Upper lobe of right lung (tissue), 1 donor: ENCODE results near the gene ZNF764. TPM values are rescaled to one million over a fixed set of nuclear protein-coding genes. Genes with fewer than 3 reads are reported as not detected.

Experiments used
- ATAC-seq: fragments of 200-7000 bp; cut with Tn5 transposase; one replicate; pipeline ENCODE4 v1.9.1; 2020; ENCODE audit warnings: mild to moderate bottlenecking, moderate library complexity
- DNase-seq: peaks from one replicate; pipeline ENCODE4 v3.0.0-alpha.2; 2020
- H3K27ac ChIP-seq: fragments of 200-600 bp; one replicate; pipeline ENCODE4 v1.8.0; 2022
- H3K27me3 ChIP-seq: fragments of 200-600 bp; one replicate; pipeline ENCODE4 v1.8.0; 2022; ENCODE audit warnings: mild to moderate bottlenecking
- H3K36me3 ChIP-seq: fragments of 200-600 bp; one replicate; pipeline ENCODE4 v1.8.0; 2022
- H3K4me1 ChIP-seq: fragments of 200-600 bp; one replicate; pipeline ENCODE4 v1.8.0; 2022
- H3K4me3 ChIP-seq: fragments of 200-600 bp; one replicate; pipeline ENCODE4 v1.8.0; 2022; ENCODE audit warnings: mild to moderate bottlenecking
- H3K9me3 ChIP-seq: fragments of 200-600 bp; one replicate; pipeline ENCODE4 v1.8.0; 2022
- intact Hi-C: fragments of 100-400 bp; cut with DNase I; formaldehyde crosslinking; loops from one replicate; pipeline ENCODE4 v1.11.0; 2022
- total RNA-seq: library from RNA; stranded (reverse); fragmentation: NEBNext Ultra II Directional; extraction: Animal tissue kit (Norgen Biotek cat#: 25700); gene quantifications from one replicate; pipeline ENCODE4 v1.2.1, GENCODE V29; 2021
- TF ChIP-seq, protein P1 (sequence below): fragments of 200-600 bp; IDR thresholded peaks from one replicate; pipeline ENCODE4 v1.8.0; 2022; ENCODE audit warnings: antibody characterized with exemption
- donor health status: DM: no; HTN: yes; CAD: no; lungs with severe emphysema.

Gene ZNF764
- total RNA-seq, 1 donor from 2014 or later = 10.6 TPM

DNA sequence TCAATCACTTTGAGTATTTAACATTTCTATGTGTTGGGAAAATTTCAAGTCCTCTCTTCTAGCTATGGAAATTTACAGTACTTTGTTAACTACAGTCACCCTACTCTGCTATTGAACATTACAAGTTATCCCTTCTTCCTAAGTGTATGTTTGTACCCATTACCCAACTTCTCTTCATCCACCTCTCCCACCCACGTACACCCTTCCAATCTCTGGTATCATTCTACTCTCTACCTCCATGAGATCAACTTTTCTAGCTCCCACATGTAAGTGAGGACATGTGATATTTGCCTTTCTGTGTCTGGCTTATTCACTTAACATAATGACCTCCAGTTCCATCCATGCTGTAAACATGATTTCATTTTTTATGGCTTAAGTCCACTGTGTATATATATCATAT, 16.5 kb upstream of the ZNF764 start:
- no peak for DNase-seq
- TF ChIP-seq, protein P1, sequence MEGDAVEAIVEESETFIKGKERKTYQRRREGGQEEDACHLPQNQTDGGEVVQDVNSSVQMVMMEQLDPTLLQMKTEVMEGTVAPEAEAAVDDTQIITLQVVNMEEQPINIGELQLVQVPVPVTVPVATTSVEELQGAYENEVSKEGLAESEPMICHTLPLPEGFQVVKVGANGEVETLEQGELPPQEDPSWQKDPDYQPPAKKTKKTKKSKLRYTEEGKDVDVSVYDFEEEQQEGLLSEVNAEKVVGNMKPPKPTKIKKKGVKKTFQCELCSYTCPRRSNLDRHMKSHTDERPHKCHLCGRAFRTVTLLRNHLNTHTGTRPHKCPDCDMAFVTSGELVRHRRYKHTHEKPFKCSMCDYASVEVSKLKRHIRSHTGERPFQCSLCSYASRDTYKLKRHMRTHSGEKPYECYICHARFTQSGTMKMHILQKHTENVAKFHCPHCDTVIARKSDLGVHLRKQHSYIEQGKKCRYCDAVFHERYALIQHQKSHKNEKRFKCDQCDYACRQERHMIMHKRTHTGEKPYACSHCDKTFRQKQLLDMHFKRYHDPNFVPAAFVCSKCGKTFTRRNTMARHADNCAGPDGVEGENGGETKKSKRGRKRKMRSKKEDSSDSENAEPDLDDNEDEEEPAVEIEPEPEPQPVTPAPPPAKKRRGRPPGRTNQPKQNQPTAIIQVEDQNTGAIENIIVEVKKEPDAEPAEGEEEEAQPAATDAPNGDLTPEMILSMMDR = no peak
- intact Hi-C loops = no loop called here
- Histone ChIP-seq H3K36me3 (peaks cover 15% of the 10 kb centered on the region), H3K4me1 (peaks cover 17% of the 10 kb centered on the region), H3K27ac (no peak overlapping the region), H3K9me3 (no peaks in the 10 kb centered on the region), H3K27me3 (no peaks in the 10 kb centered on the region), H3K4me3 (no peak overlapping the region)
- ATAC-seq = no peak

DNA sequence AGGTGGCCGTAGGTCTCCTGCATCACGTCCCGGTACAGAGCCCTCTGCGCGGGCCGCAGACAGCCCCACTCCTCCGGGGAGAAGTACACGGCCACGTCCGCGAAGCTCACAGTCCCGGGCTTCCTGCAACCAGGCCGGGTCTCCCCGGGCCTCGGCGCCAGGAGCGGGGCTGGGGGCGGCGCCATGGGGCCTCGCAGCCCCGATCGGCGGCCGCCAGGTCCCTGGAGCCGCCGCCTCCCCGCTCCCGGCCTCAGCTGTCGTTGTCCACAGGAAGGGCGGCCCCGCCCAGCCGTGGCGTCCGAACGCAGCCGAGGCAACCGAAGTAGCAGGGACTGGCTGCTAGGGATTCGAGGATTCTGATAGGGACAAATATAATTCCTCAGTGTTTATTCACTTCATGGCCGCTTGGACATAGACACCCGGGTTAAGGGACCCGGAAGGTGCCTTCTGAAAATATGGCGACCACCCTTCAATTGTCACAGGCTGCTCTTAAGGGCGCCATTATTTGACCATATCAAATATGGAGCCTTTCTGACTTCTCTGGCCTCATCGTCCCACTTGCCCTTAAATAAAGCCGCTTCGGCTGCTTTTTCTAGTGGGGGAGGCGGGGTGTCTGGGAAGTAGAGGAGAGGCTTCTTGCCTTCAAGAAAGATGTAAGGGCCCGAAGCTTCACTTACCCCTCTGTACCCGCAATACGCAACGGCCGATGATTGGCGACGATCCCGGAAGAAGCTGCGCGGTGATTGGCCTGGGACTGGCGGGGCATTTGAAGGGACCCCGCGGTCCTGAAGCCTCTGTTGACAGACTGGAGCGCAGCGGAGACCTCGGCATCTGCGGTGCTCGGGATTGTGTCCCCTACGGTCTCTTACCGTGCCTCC, 13.5 kb upstream of the ZNF764 start, which contains the start of gene ZNF688:
Gene ZNF688, minus strand, starts transcription at position 270 of the 878 bp plus-strand sequence. Its CDS starts 85 bp downstream, at position 185.
- H3K4me3 ChIP-seq = peak within 1 kb of the TSS; percentile 88
- intact Hi-C loops = no loop called here
- no peaks in the 10 kb centered on the region for H3K36me3 ChIP-seq
- TF ChIP-seq, protein P1 = no peak
- peak; percentile 92 for ATAC-seq
- peak within 1 kb of the TSS; percentile 99 for H3K27ac ChIP-seq
- H3K9me3 ChIP-seq = no peaks in the 10 kb centered on the region
- no peaks in the 10 kb centered on the region for H3K27me3 ChIP-seq
- DNase-seq = peak; percentile 96
- H3K4me1 ChIP-seq = peaks cover 17% of the 10 kb centered on the region

- Histone ChIP-seq H3K4me3 (peak overlapping the region; percentile 88), H3K27me3 (no peaks in the 10 kb centered on the region), H3K9me3 (no peaks in the 10 kb centered on the region), H3K36me3 (no peaks in the 10 kb centered on the region), H3K4me1 (peaks cover 17% of the 10 kb centered on the region), H3K27ac (peak overlapping the region; percentile 99)
- ATAC-seq (peak; percentile 0), DNase-seq (peak; percentile 69)
- intact Hi-C loops = no loop called here
- TF ChIP-seq, protein P1 = no peak
Measured at GRCh38 chr16:30570636-30571444, 12.7 kb upstream of the ZNF764 start.

DNA sequence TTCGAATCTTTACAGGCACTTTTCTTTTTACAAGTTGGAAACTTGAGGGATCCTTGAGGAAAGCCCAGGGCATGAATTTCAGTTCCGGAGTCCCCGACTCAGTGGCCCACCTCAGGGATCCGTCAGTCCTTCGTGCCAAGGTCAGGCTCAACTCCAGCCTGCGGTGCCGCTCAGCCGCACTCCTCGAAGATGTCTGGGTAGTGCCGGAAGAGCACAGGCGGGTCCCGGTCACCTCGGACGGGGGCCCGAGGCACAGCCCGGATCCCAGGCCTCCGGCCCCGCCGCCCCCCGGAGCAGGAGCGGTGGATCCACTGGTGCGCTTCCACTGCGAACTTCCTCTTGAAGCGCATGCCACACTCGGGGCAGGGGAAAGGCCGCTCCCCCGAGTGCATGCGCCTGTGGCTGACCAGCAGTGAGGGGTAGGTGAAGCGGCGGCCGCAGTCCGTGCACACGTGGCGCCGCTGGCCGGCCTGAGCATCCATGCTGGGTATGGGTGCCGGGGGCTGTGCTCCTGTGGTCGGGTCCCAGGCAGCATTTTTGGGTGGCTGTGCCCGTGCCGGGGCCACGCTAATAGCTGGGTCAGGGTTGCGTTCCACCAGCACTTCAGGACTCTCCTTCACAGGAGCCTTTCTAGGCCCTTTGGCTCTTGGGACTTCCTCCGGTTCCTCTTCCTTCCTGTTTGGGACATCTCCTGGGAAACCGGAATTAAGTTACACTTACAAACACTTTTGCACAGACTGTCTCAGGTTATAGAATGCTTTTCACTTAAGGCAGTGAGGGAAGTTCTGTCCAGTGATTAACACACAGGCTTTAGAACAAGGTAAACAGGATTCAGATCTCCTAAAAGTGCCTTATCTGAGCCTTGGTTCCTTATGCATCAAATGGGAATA, 11.8 kb upstream of the ZNF764 start:
- ATAC-seq (no peak), DNase-seq (no peak)
- H3K4me1 ChIP-seq = peaks cover 17% of the 10 kb centered on the region
- H3K27me3 ChIP-seq = no peaks in the 10 kb centered on the region
- TF ChIP-seq, protein P1 = no peak
- no peaks in the 10 kb centered on the region for H3K9me3 ChIP-seq
- intact Hi-C loops = no loop called here
- peak overlapping the region; percentile 88 for H3K4me3 ChIP-seq
- H3K27ac ChIP-seq = peak overlapping the region; percentile 99
- H3K36me3 ChIP-seq = no peaks in the 10 kb centered on the region

DNA sequence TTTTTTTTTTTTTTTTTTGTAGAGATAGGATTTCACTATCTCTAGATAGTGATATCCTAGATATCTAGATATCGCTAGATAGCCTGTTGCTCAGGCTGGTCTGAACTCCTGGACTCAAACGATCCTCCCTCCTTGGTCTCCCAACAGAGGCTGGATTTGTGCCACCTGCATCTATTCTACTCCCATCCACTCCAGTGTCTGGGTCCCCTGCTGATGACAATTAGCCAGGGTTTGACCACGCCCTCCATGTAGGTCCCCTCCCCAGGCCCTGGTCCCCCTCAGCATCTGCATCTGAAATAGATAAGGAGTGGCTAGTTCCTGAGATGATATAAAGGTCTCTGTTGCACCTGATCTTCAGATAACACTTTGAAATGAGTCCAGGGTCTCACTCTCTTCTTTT, 11.1 kb upstream of the ZNF764 start:
- H3K27me3 ChIP-seq = no peaks in the 10 kb centered on the region
- H3K4me1 ChIP-seq = peaks cover 17% of the 10 kb centered on the region
- H3K4me3 ChIP-seq = no peak overlapping the region
- no peaks in the 10 kb centered on the region for H3K9me3 ChIP-seq
- no peak overlapping the region for H3K27ac ChIP-seq
- ATAC-seq (no peak), DNase-seq (no peak)
- TF ChIP-seq, protein P1 = no peak
- intact Hi-C loops = no loop called here
- H3K36me3 ChIP-seq = no peaks in the 10 kb centered on the region
